ENCODE results near the gene BHLHE41.

The BHLHE41 gene

GRCh38 chr12:26124446-26125399, at the start of gene BHLHE41:
Gene BHLHE41, minus strand, starts transcription at chr12:26125037. Its CDS starts 258 bp downstream, at chr12:26124779.
- H3K36me3 ChIP-seq (ENCODE audit: control insufficient read depth in 5 of 5, insufficient read depth in 5 of 5, low read length in 5 of 5): no peaks in the 10 kb centered on the region
- H3K4me1 ChIP-seq (ENCODE audit: control insufficient read depth in 5 of 5, insufficient read depth in 5 of 5, low read length in 5 of 5): peaks cover 0 to 61% (median 50%) of the 10 kb centered on the region in 5 donors
- peak within 1 kb of the TSS; percentile 64 to 94 (median 77) for H3K4me3 ChIP-seq (ENCODE audit: low read depth in 1 of 5, low read length in 5 of 5)
- H3K9ac ChIP-seq (ENCODE audit: low read length in 5 of 5): peak within 1 kb of the TSS; percentile 73 to 87 (median 81)
- H3K27me3 ChIP-seq (ENCODE audit: control insufficient read depth in 5 of 5, insufficient read depth in 4 of 5, low read length in 5 of 5): peaks cover 0 to 11% (median 0%) of the 10 kb centered on the region in 5 donors
- H3K9me3 ChIP-seq (ENCODE audit: control insufficient read depth in 5 of 5, low read length in 5 of 5): no peaks in the 10 kb centered on the region
- H3K27ac ChIP-seq (ENCODE audit: low read depth, low read length): peak within 1 kb of the TSS; percentile 94

DNA sequence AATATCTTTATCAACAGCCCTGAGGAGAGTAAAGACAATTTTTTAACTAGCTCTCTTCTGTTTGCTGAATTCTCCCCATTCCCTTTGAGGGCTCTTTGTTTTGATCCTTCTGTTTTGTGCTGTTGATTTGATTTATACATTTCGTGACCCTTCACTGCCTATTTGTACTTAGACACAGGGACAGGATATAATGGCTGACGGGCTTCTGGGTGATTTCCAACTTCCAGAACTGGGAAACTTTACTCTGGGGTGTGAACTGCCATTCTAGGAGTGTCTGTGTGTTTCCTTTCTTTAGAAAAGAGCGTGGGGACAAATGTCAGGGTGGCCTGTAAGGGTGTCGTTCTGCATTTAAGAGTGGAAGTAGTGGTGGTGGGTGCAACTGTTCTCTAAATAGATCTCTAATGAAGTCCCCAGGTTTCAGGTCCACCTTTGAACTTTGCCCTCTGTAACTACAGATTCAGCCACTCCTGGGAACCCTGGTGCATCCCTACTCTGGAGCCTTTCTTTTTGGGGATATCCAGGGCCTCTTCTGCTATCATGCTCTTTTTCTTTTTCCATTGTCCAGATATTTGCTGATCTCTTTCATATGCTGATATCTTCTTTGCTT, 48.2 kb upstream of the BHLHE41 start:
- Histone ChIP-seq H3K9me3 (ENCODE audit: control insufficient read depth in 5 of 5, low read length in 5 of 5) (no peaks in the 10 kb centered on the region), H3K27ac (ENCODE audit: low read depth, low read length) (no peak overlapping the region), H3K27me3 (ENCODE audit: control insufficient read depth in 5 of 5, insufficient read depth in 4 of 5, low read length in 5 of 5) (no peaks in the 10 kb centered on the region), H3K4me3 (ENCODE audit: low read depth in 1 of 5, low read length in 5 of 5) (no peak overlapping the region), H3K4me1 (ENCODE audit: control insufficient read depth in 5 of 5, insufficient read depth in 5 of 5, low read length in 5 of 5) (peaks cover 0 to 7% (median 0%) of the 10 kb centered on the region in 5 donors), H3K36me3 (ENCODE audit: control insufficient read depth in 5 of 5, insufficient read depth in 5 of 5, low read length in 5 of 5) (no peaks in the 10 kb centered on the region), H3K9ac (ENCODE audit: low read length in 5 of 5) (no peak overlapping the region)

GRCh38 chr12:26172539-26172938, 47.7 kb upstream of the BHLHE41 start:
- Histone ChIP-seq H3K27me3 (ENCODE audit: control insufficient read depth in 5 of 5, insufficient read depth in 4 of 5, low read length in 5 of 5) (no peaks in the 10 kb centered on the region), H3K4me3 (ENCODE audit: low read depth in 1 of 5, low read length in 5 of 5) (no peak overlapping the region), H3K27ac (ENCODE audit: low read depth, low read length) (no peak overlapping the region), H3K36me3 (ENCODE audit: control insufficient read depth in 5 of 5, insufficient read depth in 5 of 5, low read length in 5 of 5) (no peaks in the 10 kb centered on the region), H3K9ac (ENCODE audit: low read length in 5 of 5) (no peak overlapping the region), H3K9me3 (ENCODE audit: control insufficient read depth in 5 of 5, low read length in 5 of 5) (no peaks in the 10 kb centered on the region), H3K4me1 (ENCODE audit: control insufficient read depth in 5 of 5, insufficient read depth in 5 of 5, low read length in 5 of 5) (peaks cover 0 to 7% (median 0%) of the 10 kb centered on the region in 5 donors)

GRCh38 chr12:26172013-26172412, 47.2 kb upstream of the BHLHE41 start:
- Histone ChIP-seq H3K9ac (ENCODE audit: low read length in 5 of 5) (no peak overlapping the region), H3K4me3 (ENCODE audit: low read depth in 1 of 5, low read length in 5 of 5) (no peak overlapping the region), H3K27me3 (ENCODE audit: control insufficient read depth in 5 of 5, insufficient read depth in 4 of 5, low read length in 5 of 5) (no peaks in the 10 kb centered on the region)

GRCh38 chr12:26164118-26164517, 39.3 kb upstream of the BHLHE41 start:
- H3K4me3 ChIP-seq (ENCODE audit: low read depth in 1 of 5, low read length in 5 of 5): no peak overlapping the region
- H3K4me1 ChIP-seq (ENCODE audit: control insufficient read depth in 5 of 5, insufficient read depth in 5 of 5, low read length in 5 of 5): no peaks in the 10 kb centered on the region
- H3K27ac ChIP-seq (ENCODE audit: low read depth, low read length): no peak overlapping the region

More at GRCh38 chr12:26172013-26172412, 47.2 kb upstream of the BHLHE41 start:
- Histone ChIP-seq H3K27ac (ENCODE audit: low read depth, low read length) (no peak overlapping the region), H3K36me3 (ENCODE audit: control insufficient read depth in 5 of 5, insufficient read depth in 5 of 5, low read length in 5 of 5) (no peaks in the 10 kb centered on the region), H3K9me3 (ENCODE audit: control insufficient read depth in 5 of 5, low read length in 5 of 5) (no peaks in the 10 kb centered on the region), H3K4me1 (ENCODE audit: control insufficient read depth in 5 of 5, insufficient read depth in 5 of 5, low read length in 5 of 5) (peaks cover 0 to 7% (median 0%) of the 10 kb centered on the region in 5 donors)

GRCh38 chr12:26162905-26163304, 38.1 kb upstream of the BHLHE41 start:
- no peak overlapping the region for H3K27ac ChIP-seq (ENCODE audit: low read depth, low read length)

More at GRCh38 chr12:26164118-26164517, 39.3 kb upstream of the BHLHE41 start:
- H3K27me3 ChIP-seq (ENCODE audit: control insufficient read depth in 5 of 5, insufficient read depth in 4 of 5, low read length in 5 of 5): no peaks in the 10 kb centered on the region
- H3K9me3 ChIP-seq (ENCODE audit: control insufficient read depth in 5 of 5, low read length in 5 of 5): no peaks in the 10 kb centered on the region
- H3K36me3 ChIP-seq (ENCODE audit: control insufficient read depth in 5 of 5, insufficient read depth in 5 of 5, low read length in 5 of 5): no peaks in the 10 kb centered on the region
- H3K9ac ChIP-seq (ENCODE audit: low read length in 5 of 5): no peak overlapping the region

GRCh38 chr12:26162174-26162573, 37.3 kb upstream of the BHLHE41 start:
- H3K27me3 ChIP-seq (ENCODE audit: control insufficient read depth in 5 of 5, insufficient read depth in 4 of 5, low read length in 5 of 5): no peaks in the 10 kb centered on the region
- no peaks in the 10 kb centered on the region for H3K36me3 ChIP-seq (ENCODE audit: control insufficient read depth in 5 of 5, insufficient read depth in 5 of 5, low read length in 5 of 5)
- H3K4me3 ChIP-seq (ENCODE audit: low read depth in 1 of 5, low read length in 5 of 5): no peak overlapping the region
- H3K27ac ChIP-seq (ENCODE audit: low read depth, low read length): no peak overlapping the region
- H3K4me1 ChIP-seq (ENCODE audit: control insufficient read depth in 5 of 5, insufficient read depth in 5 of 5, low read length in 5 of 5): no peaks in the 10 kb centered on the region
- no peaks in the 10 kb centered on the region for H3K9me3 ChIP-seq (ENCODE audit: control insufficient read depth in 5 of 5, low read length in 5 of 5)
- H3K9ac ChIP-seq (ENCODE audit: low read length in 5 of 5): no peak overlapping the region

More at GRCh38 chr12:26162905-26163304, 38.1 kb upstream of the BHLHE41 start:
- no peaks in the 10 kb centered on the region for H3K9me3 ChIP-seq (ENCODE audit: control insufficient read depth in 5 of 5, low read length in 5 of 5)
- H3K9ac ChIP-seq (ENCODE audit: low read length in 5 of 5): no peak overlapping the region
- no peak overlapping the region for H3K4me3 ChIP-seq (ENCODE audit: low read depth in 1 of 5, low read length in 5 of 5)
- no peaks in the 10 kb centered on the region for H3K4me1 ChIP-seq (ENCODE audit: control insufficient read depth in 5 of 5, insufficient read depth in 5 of 5, low read length in 5 of 5)
- no peaks in the 10 kb centered on the region for H3K36me3 ChIP-seq (ENCODE audit: control insufficient read depth in 5 of 5, insufficient read depth in 5 of 5, low read length in 5 of 5)
- no peaks in the 10 kb centered on the region for H3K27me3 ChIP-seq (ENCODE audit: control insufficient read depth in 5 of 5, insufficient read depth in 4 of 5, low read length in 5 of 5)

- Histone ChIP-seq H3K4me3 (ENCODE audit: low read depth in 1 of 5, low read length in 5 of 5) (no peak overlapping the region), H3K9me3 (ENCODE audit: control insufficient read depth in 5 of 5, low read length in 5 of 5) (no peaks in the 10 kb centered on the region), H3K27me3 (ENCODE audit: control insufficient read depth in 5 of 5, insufficient read depth in 4 of 5, low read length in 5 of 5) (no peaks in the 10 kb centered on the region), H3K4me1 (ENCODE audit: control insufficient read depth in 5 of 5, insufficient read depth in 5 of 5, low read length in 5 of 5) (no peaks in the 10 kb centered on the region), H3K27ac (ENCODE audit: low read depth, low read length) (no peak overlapping the region), H3K9ac (ENCODE audit: low read length in 5 of 5) (no peak overlapping the region), H3K36me3 (ENCODE audit: control insufficient read depth in 5 of 5, insufficient read depth in 5 of 5, low read length in 5 of 5) (no peaks in the 10 kb centered on the region)
Measured at GRCh38 chr12:26158078-26158764, 33.4 kb upstream of the BHLHE41 start.

DNA sequence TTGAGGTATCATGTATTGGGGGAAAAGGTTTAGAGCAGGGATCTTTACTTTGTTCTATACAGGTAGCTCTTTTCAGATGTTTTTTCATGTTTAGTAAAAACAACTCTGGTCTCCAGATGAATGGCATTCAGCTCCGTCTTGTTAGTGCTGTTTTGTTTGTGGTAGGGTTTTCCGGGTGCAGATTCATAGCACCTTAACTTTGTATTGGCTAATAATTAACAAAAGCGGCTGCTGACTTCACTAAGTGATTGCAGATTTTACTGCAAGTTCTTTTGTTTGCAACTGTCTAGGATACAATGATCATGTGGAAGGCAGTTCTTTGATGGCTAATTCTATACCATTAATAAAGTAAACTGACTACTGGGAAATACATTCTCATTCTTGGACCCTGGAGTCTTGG, 32.2 kb upstream of the BHLHE41 start:
- H3K36me3 ChIP-seq (ENCODE audit: control insufficient read depth in 5 of 5, insufficient read depth in 5 of 5, low read length in 5 of 5): no peaks in the 10 kb centered on the region
- no peak overlapping the region for H3K27ac ChIP-seq (ENCODE audit: low read depth, low read length)
- no peaks in the 10 kb centered on the region for H3K4me1 ChIP-seq (ENCODE audit: control insufficient read depth in 5 of 5, insufficient read depth in 5 of 5, low read length in 5 of 5)
- no peaks in the 10 kb centered on the region for H3K9me3 ChIP-seq (ENCODE audit: control insufficient read depth in 5 of 5, low read length in 5 of 5)
- no peak overlapping the region for H3K4me3 ChIP-seq (ENCODE audit: low read depth in 1 of 5, low read length in 5 of 5)
- H3K27me3 ChIP-seq (ENCODE audit: control insufficient read depth in 5 of 5, insufficient read depth in 4 of 5, low read length in 5 of 5): no peaks in the 10 kb centered on the region
- no peak overlapping the region for H3K9ac ChIP-seq (ENCODE audit: low read length in 5 of 5)
